OCI-LY1 (cell line): ENCODE results near the gene GLDN.

Source experiments
- H2AFZ ChIP-seq: fragments of 200-600 bp; sonication (generic), shearing (Covaris generic); 2 replicates; pipeline ENCODE4 v1.6.0; 2014; ENCODE audit warnings: antibody characterized with exemption, mild to moderate bottlenecking, low read length
- H3F3A ChIP-seq: fragments of 200-600 bp; sonication (generic), shearing (Covaris generic); 2 replicates; pipeline ENCODE4 v1.6.0; 2014; ENCODE audit warnings: mild to moderate bottlenecking, antibody characterized with exemption, low read length, moderate library complexity; ENCODE audit not compliant: insufficient read depth
- H3K27ac ChIP-seq: fragments of 200-600 bp; sonication (generic); 2 replicates; pipeline ENCODE4 v1.5.1; 2014; ENCODE audit warnings: low read length, mixed run types, mild to moderate bottlenecking, low read depth; ENCODE audit not compliant: poor library complexity, severe bottlenecking
- H3K27me3 ChIP-seq: fragments of 200-600 bp; sonication (generic); 2 replicates; pipeline ENCODE4 v1.6.0; 2014; ENCODE audit warnings: antibody characterized with exemption, mild to moderate bottlenecking, low read length, moderate library complexity; ENCODE audit not compliant: insufficient read depth
- H3K36me3 ChIP-seq: fragments of 200-600 bp; sonication (generic); 2 replicates; pipeline ENCODE4 v1.6.1; 2014; ENCODE audit warnings: mild to moderate bottlenecking, antibody characterized with exemption, low read length, moderate library complexity, mixed read lengths; ENCODE audit not compliant: insufficient read depth
- H3K4me1 ChIP-seq: fragments of 200-600 bp; sonication (generic); 2 replicates; pipeline ENCODE4 v1.5.1; 2014; ENCODE audit warnings: mild to moderate bottlenecking, low read length, moderate library complexity; ENCODE audit not compliant: insufficient read depth, severe bottlenecking
- H3K4me2 ChIP-seq: fragments of 200-600 bp; sonication (generic), shearing (Covaris generic); 2 replicates; pipeline ENCODE4 v1.6.1; 2014; ENCODE audit warnings: low read length
- H3K4me3 ChIP-seq: fragments of 200-600 bp; sonication (generic); 2 replicates; pipeline ENCODE4 v1.5.1; 2014; ENCODE audit warnings: low read length, low read depth, mild to moderate bottlenecking, mixed read lengths; ENCODE audit not compliant: poor library complexity, severe bottlenecking
- H3K79me2 ChIP-seq: fragments of 200-600 bp; shearing (Covaris generic); 2 replicates; pipeline ENCODE4 v1.6.1; 2016; ENCODE audit warnings: mixed run types, low read length, mixed read lengths; ENCODE audit not compliant: insufficient read depth
- H3K9ac ChIP-seq: fragments of 200-600 bp; sonication (generic), shearing (Covaris generic); 2 replicates; pipeline ENCODE4 v1.6.1; 2014; ENCODE audit warnings: mild to moderate bottlenecking, low read length, mixed read lengths
- H3K9me2 ChIP-seq: fragments of 200-600 bp; sonication (generic), shearing (Covaris generic); 2 replicates; pipeline ENCODE4 v1.6.1; 2014; ENCODE audit warnings: low read depth, mild to moderate bottlenecking, low read length, mixed read lengths
- H3K9me3 ChIP-seq: fragments of 200-600 bp; shearing (Covaris generic); 2 replicates; pipeline ENCODE4 v1.6.1; 2014; ENCODE audit warnings: low read length, mixed read lengths
- H4K20me1 ChIP-seq: fragments of 200-600 bp; sonication (generic), shearing (Covaris generic); 2 replicates; pipeline ENCODE4 v1.6.0; 2016; ENCODE audit warnings: mild to moderate bottlenecking, low read length; ENCODE audit not compliant: insufficient read depth
- EZH2 ChIP-seq: fragments of 200-600 bp; sonication (generic), shearing (Covaris generic); IDR thresholded peaks from 2 replicates; pipeline ENCODE4 v1.8.0; 2017; ENCODE audit warnings: borderline replicate concordance, mixed run types, mild to moderate bottlenecking, antibody characterized with exemption, low read length, moderate library complexity, mixed read lengths
- TF ChIP-seq, protein P1 (sequence below): fragments of 200-600 bp; sonication (generic), shearing (Covaris generic); IDR thresholded peaks from 2 replicates; pipeline ENCODE4 v1.5.1; 2017; ENCODE audit warnings: mild to moderate bottlenecking, antibody characterized with exemption, low read length, moderate library complexity, mixed read lengths

The GLDN gene

DNA sequence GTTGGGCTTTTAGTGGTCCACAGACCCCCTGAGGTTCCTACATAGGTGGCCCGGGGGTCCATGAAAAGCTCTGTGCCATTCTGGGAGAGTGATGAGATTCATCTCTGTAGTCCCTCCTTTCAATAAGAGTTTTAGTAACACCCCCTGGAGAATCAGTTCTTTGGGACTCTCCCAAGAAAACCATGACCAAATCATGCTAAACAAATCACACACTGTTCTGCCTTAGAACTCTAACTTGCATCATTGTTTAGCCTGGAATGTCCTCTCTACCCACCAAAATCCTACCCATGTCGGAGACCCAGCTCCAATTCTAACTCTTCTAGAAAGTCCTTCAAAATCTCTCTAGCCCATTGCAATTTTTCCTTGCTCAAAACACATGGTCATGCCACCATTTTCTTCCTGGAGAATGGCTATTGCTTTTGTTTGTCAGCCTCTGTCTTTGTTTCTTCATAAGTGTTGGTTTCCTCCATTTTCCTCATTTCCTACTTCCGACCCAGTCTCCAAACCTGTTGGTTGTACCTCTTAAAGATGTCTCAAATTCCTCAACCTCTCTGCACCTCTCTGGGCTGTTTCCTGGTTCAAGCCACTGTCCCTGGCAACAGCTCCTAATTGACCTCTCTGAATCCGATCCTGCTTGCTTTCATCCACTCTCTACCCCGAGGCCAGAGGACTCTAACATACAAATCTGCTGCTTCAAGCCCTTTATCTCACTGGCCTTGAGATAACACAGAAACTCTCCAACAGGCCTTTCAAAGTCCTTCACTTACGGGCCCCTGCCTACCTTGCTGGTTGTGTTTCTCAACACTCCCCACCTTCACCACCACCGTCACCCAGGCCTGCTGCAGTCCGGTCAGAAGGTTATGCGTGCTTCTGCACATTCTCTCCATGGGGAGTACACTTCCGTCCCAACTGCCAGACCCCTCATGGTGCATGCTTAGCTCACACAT is 26.8 kb upstream of the GLDN start:
- Histone ChIP-seq H3K4me1 (no peaks in the 10 kb centered on the region), H3F3A (no peaks in the 10 kb centered on the region), H3K27ac (no peak overlapping the region), H2AFZ (no peak overlapping the region), H3K79me2 (no peaks in the 10 kb centered on the region), H3K9ac (no peak overlapping the region), H4K20me1 (no peaks in the 10 kb centered on the region), H3K36me3 (no peaks in the 10 kb centered on the region), H3K27me3 (no peaks in the 10 kb centered on the region), H3K9me2 (no peaks in the 10 kb centered on the region), H3K4me2 (no peak overlapping the region), H3K4me3 (no peak overlapping the region), H3K9me3 (no peaks in the 10 kb centered on the region)
- TF ChIP-seq, protein P1, sequence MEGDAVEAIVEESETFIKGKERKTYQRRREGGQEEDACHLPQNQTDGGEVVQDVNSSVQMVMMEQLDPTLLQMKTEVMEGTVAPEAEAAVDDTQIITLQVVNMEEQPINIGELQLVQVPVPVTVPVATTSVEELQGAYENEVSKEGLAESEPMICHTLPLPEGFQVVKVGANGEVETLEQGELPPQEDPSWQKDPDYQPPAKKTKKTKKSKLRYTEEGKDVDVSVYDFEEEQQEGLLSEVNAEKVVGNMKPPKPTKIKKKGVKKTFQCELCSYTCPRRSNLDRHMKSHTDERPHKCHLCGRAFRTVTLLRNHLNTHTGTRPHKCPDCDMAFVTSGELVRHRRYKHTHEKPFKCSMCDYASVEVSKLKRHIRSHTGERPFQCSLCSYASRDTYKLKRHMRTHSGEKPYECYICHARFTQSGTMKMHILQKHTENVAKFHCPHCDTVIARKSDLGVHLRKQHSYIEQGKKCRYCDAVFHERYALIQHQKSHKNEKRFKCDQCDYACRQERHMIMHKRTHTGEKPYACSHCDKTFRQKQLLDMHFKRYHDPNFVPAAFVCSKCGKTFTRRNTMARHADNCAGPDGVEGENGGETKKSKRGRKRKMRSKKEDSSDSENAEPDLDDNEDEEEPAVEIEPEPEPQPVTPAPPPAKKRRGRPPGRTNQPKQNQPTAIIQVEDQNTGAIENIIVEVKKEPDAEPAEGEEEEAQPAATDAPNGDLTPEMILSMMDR, result no peak
- TF ChIP-seq EZH2, result no peak

DNA sequence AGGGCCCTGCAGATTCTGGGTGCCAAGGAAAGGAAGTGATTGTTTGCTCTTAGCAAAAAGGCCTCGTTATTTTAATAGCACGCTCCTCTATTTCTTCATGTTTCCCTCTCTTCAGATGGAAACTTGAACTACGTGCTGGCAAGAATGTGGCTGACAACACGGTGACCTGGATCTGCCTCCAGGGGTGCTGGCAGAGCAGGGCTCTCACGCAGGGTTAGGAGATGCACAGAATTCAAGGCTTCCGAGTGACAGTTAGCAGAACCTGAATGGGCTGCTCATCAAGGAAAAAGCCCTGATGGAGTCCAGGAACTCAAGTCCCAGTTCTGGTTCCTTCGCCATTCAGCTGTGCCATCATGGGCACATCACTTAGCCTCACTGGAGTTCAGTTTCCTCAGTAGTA is 25.7 kb upstream of the GLDN start:
- no peaks in the 10 kb centered on the region for H3F3A ChIP-seq
- no peak overlapping the region for H3K4me2 ChIP-seq
- no peaks in the 10 kb centered on the region for H3K9me3 ChIP-seq
- no peaks in the 10 kb centered on the region for H4K20me1 ChIP-seq
- H3K9ac ChIP-seq, result no peak overlapping the region
- H3K4me3 ChIP-seq, result no peak overlapping the region
- H2AFZ ChIP-seq, result no peak overlapping the region
- no peaks in the 10 kb centered on the region for H3K27me3 ChIP-seq
- no peaks in the 10 kb centered on the region for H3K36me3 ChIP-seq
- no peaks in the 10 kb centered on the region for H3K4me1 ChIP-seq
- H3K9me2 ChIP-seq, result no peaks in the 10 kb centered on the region
- H3K79me2 ChIP-seq, result no peaks in the 10 kb centered on the region
- no peak for TF ChIP-seq EZH2
- TF ChIP-seq, protein P1, result no peak
- no peak overlapping the region for H3K27ac ChIP-seq

DNA sequence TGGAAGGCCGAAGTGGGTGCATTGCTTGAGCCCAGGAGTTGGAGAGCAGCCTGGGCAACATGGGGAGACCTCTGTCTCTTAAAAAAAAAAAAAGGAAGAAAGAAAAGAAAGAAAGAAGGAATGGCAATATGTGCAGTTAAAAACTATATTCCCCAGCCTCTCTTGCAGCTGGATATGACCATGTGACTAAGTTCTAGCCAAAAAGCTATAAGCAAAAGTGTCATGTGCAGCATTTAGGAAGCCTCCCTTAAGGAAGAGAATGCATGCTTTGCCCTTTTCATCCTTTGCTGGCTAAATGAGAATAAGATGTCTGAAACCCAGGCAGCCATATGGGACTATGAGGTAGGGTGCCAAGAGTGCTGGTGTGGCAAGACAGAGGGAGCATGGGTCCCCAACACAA is 24.8 kb upstream of the GLDN start:
- no peak overlapping the region for H3K4me2 ChIP-seq
- H3K9me3 ChIP-seq, result no peaks in the 10 kb centered on the region
- no peaks in the 10 kb centered on the region for H3K27me3 ChIP-seq
- no peak overlapping the region for H3K9ac ChIP-seq
- no peak overlapping the region for H2AFZ ChIP-seq
- H3K4me1 ChIP-seq, result no peaks in the 10 kb centered on the region
- no peaks in the 10 kb centered on the region for H3K36me3 ChIP-seq
- no peaks in the 10 kb centered on the region for H3F3A ChIP-seq
- TF ChIP-seq, protein P1, result no peak
- no peak for TF ChIP-seq EZH2
- no peaks in the 10 kb centered on the region for H3K9me2 ChIP-seq
- H4K20me1 ChIP-seq, result no peaks in the 10 kb centered on the region
- no peak overlapping the region for H3K4me3 ChIP-seq
- H3K79me2 ChIP-seq, result no peaks in the 10 kb centered on the region
- H3K27ac ChIP-seq, result no peak overlapping the region
